IPS-18c (cell line): Measurements from ENCODE around the gene CYP2C19.
"Not testable (repeated sequence)": the region's sequence is repeated elsewhere in the genome, so short reads cannot be mapped to it uniquely, and the experiment has no call there.

Source experiments
- H3K4me3 ChIP-seq: 2 replicates; pipeline ENCODE4 v1.7.0; 2013; ENCODE audit warnings: low read depth, mild to moderate bottlenecking, low read length, moderate library complexity; ENCODE audit not compliant: insufficient read depth
- H3K9me3 ChIP-seq: one replicate; pipeline ENCODE4 v1.6.1; 2013; ENCODE audit warnings: mild to moderate bottlenecking, low read length, moderate library complexity; ENCODE audit not compliant: control insufficient read depth, insufficient read depth

The CYP2C19 gene

GRCh38 chr10:94762393-94762792 lies at the start of gene CYP2C19:
CYP2C19 (plus strand) TSS chr10:94762681; CDS start chr10:94762706, 25 bp downstream.
- H3K4me3 ChIP-seq, result no peak within 1 kb of the TSS
- H3K9me3 ChIP-seq, result peaks cover 2% of the 10 kb centered on the region

- Histone ChIP-seq H3K9me3 (no peaks in the 10 kb centered on the region), H3K4me3 (no peak overlapping the region)
Observed at GRCh38 chr10:94725871-94726270, 36.6 kb upstream of the CYP2C19 start.

GRCh38 chr10:94735197-94735596 lies 27.3 kb upstream of the CYP2C19 start:
- no peak overlapping the region for H3K4me3 ChIP-seq

GRCh38 chr10:94738588-94738987 lies 23.9 kb upstream of the CYP2C19 start:
- Histone ChIP-seq H3K4me3 (no peak overlapping the region), H3K9me3 (peaks cover 2% of the 10 kb centered on the region)

More at GRCh38 chr10:94735197-94735596, 27.3 kb upstream of the CYP2C19 start:
- H3K9me3 ChIP-seq, result no peaks in the 10 kb centered on the region

GRCh38 chr10:94747137-94747536 lies 15.3 kb upstream of the CYP2C19 start:
- Histone ChIP-seq H3K4me3 (no peak overlapping the region), H3K9me3 (peaks cover 5% of the 10 kb centered on the region)

GRCh38 chr10:94747838-94748237 lies 14.6 kb upstream of the CYP2C19 start:
- peaks cover 5% of the 10 kb centered on the region for H3K9me3 ChIP-seq

GRCh38 chr10:94757916-94758315 lies 4.6 kb upstream of the CYP2C19 start:
- H3K4me3 ChIP-seq, result no peak overlapping the region
- peaks cover 2% of the 10 kb centered on the region for H3K9me3 ChIP-seq

More at GRCh38 chr10:94747838-94748237, 14.6 kb upstream of the CYP2C19 start:
- H3K4me3 ChIP-seq, result no peak overlapping the region

- peaks cover 2% of the 10 kb centered on the region for H3K9me3 ChIP-seq
- no peak overlapping the region for H3K4me3 ChIP-seq
Observed at GRCh38 chr10:94760586-94761178, 1.8 kb upstream of the CYP2C19 start.

GRCh38 chr10:94775425-94775824 lies 12.9 kb downstream of the CYP2C19 start:
- not testable (repeated sequence) for H3K4me3 ChIP-seq, H3K9me3 ChIP-seq

GRCh38 chr10:94777886-94778458 lies 15.5 kb downstream of the CYP2C19 start:
- Histone ChIP-seq H3K4me3 (no peak overlapping the region), H3K9me3 (no peaks in the 10 kb centered on the region)

- no peak overlapping the region for H3K4me3 ChIP-seq
- H3K9me3 ChIP-seq, result no peaks in the 10 kb centered on the region
Observed at GRCh38 chr10:94780844-94781243, 18.4 kb downstream of the CYP2C19 start.

- Histone ChIP-seq H3K9me3 (no peaks in the 10 kb centered on the region), H3K4me3 (no peak overlapping the region)
Observed at GRCh38 chr10:94784256-94784655, 21.8 kb downstream of the CYP2C19 start.

GRCh38 chr10:94785211-94785610 lies 22.7 kb downstream of the CYP2C19 start:
- H3K4me3 ChIP-seq, result no peak overlapping the region
- H3K9me3 ChIP-seq, result no peaks in the 10 kb centered on the region

- H3K9me3 ChIP-seq, H3K4me3 ChIP-seq: not testable (repeated sequence)
Observed at GRCh38 chr10:94800551-94800950, 38.1 kb downstream of the CYP2C19 start.

GRCh38 chr10:94803307-94803706 lies 40.8 kb downstream of the CYP2C19 start:
- Histone ChIP-seq H3K4me3 (no peak overlapping the region), H3K9me3 (no peaks in the 10 kb centered on the region)

- not testable (repeated sequence) for H3K9me3 ChIP-seq, H3K4me3 ChIP-seq
Observed at GRCh38 chr10:94830025-94830424, 67.5 kb downstream of the CYP2C19 start.

GRCh38 chr10:94846204-94846603 lies 83.7 kb downstream of the CYP2C19 start:
- Histone ChIP-seq H3K4me3 (no peak overlapping the region), H3K9me3 (no peaks in the 10 kb centered on the region)

GRCh38 chr10:94850766-94851165 lies 88.3 kb downstream of the CYP2C19 start:
- Histone ChIP-seq H3K4me3 (no peak overlapping the region), H3K9me3 (no peaks in the 10 kb centered on the region)

GRCh38 chr10:94851263-94851662 lies 88.8 kb downstream of the CYP2C19 start:
- no peaks in the 10 kb centered on the region for H3K9me3 ChIP-seq
- H3K4me3 ChIP-seq, result no peak overlapping the region
